ENCODE results near the gene HADHB. TPM values are rescaled to one million over a fixed set of nuclear protein-coding genes. Genes with fewer than 3 reads are reported as not detected.
A peak's percentile ranks its signal among the peaks of the same experiment; 100 is the strongest.

Gene HADHB
- total RNA-seq, 1 experiment from 2014 or later: 72.7 TPM

- no TSS peak for BruUV-seq (replicated peaks)
- POLR2A ChIA-PET (ENCODE audit: unreplicated experiment): no interaction called here
These were observed 45.3 kb downstream of the HADHB start for GRCh38 chr2:26290001-26290400.

GRCh38 chr2:26292646-26293045 is 47.9 kb downstream of the HADHB start:
- H3K27me3 ChIP-seq (ENCODE audit: insufficient read depth, low read depth): no peaks in the 10 kb centered on the region
- no peaks in the 10 kb centered on the region for H3K9me2 ChIP-seq (ENCODE audit: insufficient read depth)
- H2AFZ ChIP-seq: no peak overlapping the region
- ChIA-PET CTCF (no interaction called here), POLR2A (ENCODE audit: unreplicated experiment) (no interaction called here)
- H3F3A ChIP-seq (ENCODE audit: insufficient read depth, low read depth): peaks cover 13% of the 10 kb centered on the region; the same call in 1 of the 2 replicates
- H4K20me1 ChIP-seq (ENCODE audit: insufficient read depth): no peaks in the 10 kb centered on the region
- H3K4me1 ChIP-seq (replicated peaks; ENCODE audit: insufficient read depth): no peaks in the 10 kb centered on the region
- H3K9me3 ChIP-seq (ENCODE audit: insufficient read depth, low read depth): no peaks in the 10 kb centered on the region
- 0 out of 2 replicates have a peak overlapping the region, but pooled peaks have one; percentile 13 for H3K27ac ChIP-seq
- H3K4me2 ChIP-seq: no peak overlapping the region
- H3K36me3 ChIP-seq (ENCODE audit: low read depth): no peaks in the 10 kb centered on the region
- no peaks in the 10 kb centered on the region for H3K79me2 ChIP-seq (ENCODE audit: low read depth)
- TF ChIP-seq CTCF (conservative IDR thresholded peaks at IDR 0.05) (no peak), EZH2 (IDR thresholded peaks at IDR 0.05; ENCODE audit: low read depth) (no peak)
- no peak overlapping the region for H3K4me3 ChIP-seq
- intact Hi-C loops (cut with micrococcal nuclease; ENCODE audit: unreplicated experiment): no loop called here
- BruUV-seq (replicated peaks): no TSS peak
- DNase-seq: peak; percentile 37 to 43

More at GRCh38 chr2:26290001-26290400, 45.3 kb downstream of the HADHB start:
- Histone ChIP-seq H3K4me2 (no peak overlapping the region), H3K79me2 (ENCODE audit: low read depth) (no peaks in the 10 kb centered on the region), H3K9me3 (ENCODE audit: insufficient read depth, low read depth) (no peaks in the 10 kb centered on the region), H3F3A (ENCODE audit: insufficient read depth, low read depth) (peaks cover 13% of the 10 kb centered on the region; the same call in 1 of the 2 replicates), H3K27me3 (ENCODE audit: insufficient read depth, low read depth) (no peaks in the 10 kb centered on the region), H4K20me1 (ENCODE audit: insufficient read depth) (no peaks in the 10 kb centered on the region), H3K27ac (no peak overlapping the region), H2AFZ (no peak overlapping the region), H3K36me3 (ENCODE audit: low read depth) (peaks cover 3% of the 10 kb centered on the region; the same call in 1 of the 2 replicates), H3K4me3 (no peak overlapping the region), H3K9me2 (ENCODE audit: insufficient read depth) (no peaks in the 10 kb centered on the region), H3K4me1 (replicated peaks; ENCODE audit: insufficient read depth) (no peaks in the 10 kb centered on the region)
- TF ChIP-seq CTCF (conservative IDR thresholded peaks at IDR 0.05) (no peak), EZH2 (IDR thresholded peaks at IDR 0.05; ENCODE audit: low read depth) (no peak)
- intact Hi-C loops (cut with micrococcal nuclease; ENCODE audit: unreplicated experiment): no loop called here
- CTCF ChIA-PET: no interaction called here
- no peak for DNase-seq

- no peaks in the 10 kb centered on the region for H3K27me3 ChIP-seq (ENCODE audit: insufficient read depth, low read depth)
- H2AFZ ChIP-seq: no peak overlapping the region
- no peaks in the 10 kb centered on the region for H3K9me3 ChIP-seq (ENCODE audit: insufficient read depth, low read depth)
- no peak overlapping the region for H3K4me2 ChIP-seq
- H3K4me3 ChIP-seq: no peak overlapping the region
- TF ChIP-seq EZH2 (IDR thresholded peaks at IDR 0.05; ENCODE audit: low read depth) (no peak), CTCF (conservative IDR thresholded peaks at IDR 0.05) (no peak)
- POLR2A ChIA-PET (ENCODE audit: unreplicated experiment): no interaction called here
- peaks cover 14% of the 10 kb centered on the region for H3K4me1 ChIP-seq (replicated peaks; ENCODE audit: insufficient read depth)
- peaks cover 16% of the 10 kb centered on the region; the same call in 1 of the 2 replicates for H3F3A ChIP-seq (ENCODE audit: insufficient read depth, low read depth)
- no peaks in the 10 kb centered on the region for H3K79me2 ChIP-seq (ENCODE audit: low read depth)
- intact Hi-C loops (cut with micrococcal nuclease; ENCODE audit: unreplicated experiment): loop anchor here (5.0 kb wide), 1 partner anchor 53 kb away; the partner anchor contains the start of genes HADHA and HADHB
- H3K9me2 ChIP-seq (ENCODE audit: insufficient read depth): no peaks in the 10 kb centered on the region
- CTCF ChIA-PET: no interaction called here
- no peaks in the 10 kb centered on the region for H4K20me1 ChIP-seq (ENCODE audit: insufficient read depth)
- H3K27ac ChIP-seq: no peak overlapping the region
- no TSS peak for BruUV-seq (replicated peaks)
- no peaks in the 10 kb centered on the region for H3K36me3 ChIP-seq (ENCODE audit: low read depth)
- DNase-seq: no peak
These were observed 50.8 kb downstream of the HADHB start for GRCh38 chr2:26295511-26295910.
